ENCODE results near the gene SLC18B1. TPM values are rescaled to one million over a fixed set of nuclear protein-coding genes. Genes with fewer than 3 reads are reported as not detected.

SLC18B1 gene
- total and polyA plus RNA-seq, 2 of the 13 experiments (the other 11 are each of a cell fraction or from before 2014, with no cell fraction given): 11.4 to 13.8 TPM

DNA sequence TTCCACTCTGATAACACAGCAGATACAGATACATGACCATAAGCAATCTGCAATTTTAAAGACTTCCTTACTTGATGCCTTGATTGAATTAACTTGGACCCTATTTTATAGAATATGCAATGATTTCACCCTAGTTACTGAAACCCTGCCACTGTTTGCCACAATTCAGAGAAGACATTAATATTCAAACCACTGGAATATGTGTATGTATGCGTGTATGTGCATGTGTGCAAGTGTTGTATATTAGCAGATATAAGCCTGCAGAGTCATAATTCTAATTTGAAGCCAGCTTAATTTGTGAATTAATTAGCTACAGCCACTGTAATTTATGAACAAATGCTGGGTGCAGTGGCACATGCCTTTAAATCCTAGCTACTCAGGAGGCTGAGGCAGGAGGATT is 50.0 kb downstream of the SLC18B1 start:
- TF ChIP-seq RORA (CRISPR knock-in tag; IDR thresholded peaks at IDR 0.05) (no peak), ZNF878 (CRISPR knock-in tag; IDR thresholded peaks at IDR 0.05) (no peak), TRIM24 (CRISPR knock-in tag; IDR thresholded peaks at IDR 0.05) (no peak), ZNF781 (CRISPR knock-in tag; IDR thresholded peaks at IDR 0.05; ENCODE audit: borderline replicate concordance, not compliant biosample characterization) (no peak), PAX8 (CRISPR knock-in tag; IDR thresholded peaks at IDR 0.05; ENCODE audit: borderline replicate concordance) (no peak)
- TF ChIP-seq, protein P1, sequence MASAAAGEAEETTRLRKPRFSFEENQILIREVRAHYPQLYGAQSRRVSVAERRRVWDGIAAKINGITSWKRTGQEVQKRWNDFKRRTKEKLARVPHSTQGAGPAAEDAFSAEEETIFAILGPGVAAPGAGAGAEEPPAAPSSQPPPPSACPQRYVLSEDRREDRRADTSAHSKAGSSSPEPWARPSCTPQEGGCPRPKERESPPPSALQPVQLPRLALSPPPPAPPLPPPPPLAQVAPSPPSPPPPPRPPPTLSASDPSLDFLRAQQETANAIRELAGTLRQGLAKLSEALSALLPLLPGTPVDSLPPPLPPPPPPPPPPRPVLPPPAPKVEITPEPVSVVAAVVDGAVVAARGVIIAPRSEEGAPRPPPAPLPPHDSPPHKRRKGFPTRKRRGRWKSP (CRISPR knock-in tag; IDR thresholded peaks at IDR 0.05): no peak
- TF ChIP-seq, protein P2, sequence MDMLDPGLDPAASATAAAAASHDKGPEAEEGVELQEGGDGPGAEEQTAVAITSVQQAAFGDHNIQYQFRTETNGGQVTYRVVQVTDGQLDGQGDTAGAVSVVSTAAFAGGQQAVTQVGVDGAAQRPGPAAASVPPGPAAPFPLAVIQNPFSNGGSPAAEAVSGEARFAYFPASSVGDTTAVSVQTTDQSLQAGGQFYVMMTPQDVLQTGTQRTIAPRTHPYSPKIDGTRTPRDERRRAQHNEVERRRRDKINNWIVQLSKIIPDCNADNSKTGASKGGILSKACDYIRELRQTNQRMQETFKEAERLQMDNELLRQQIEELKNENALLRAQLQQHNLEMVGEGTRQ (IDR thresholded peaks at IDR 0.05; ENCODE audit: low read depth, low read length): no peak
- TF ChIP-seq, protein P2 (CRISPR knock-in tag; IDR thresholded peaks at IDR 0.05; ENCODE audit: borderline replicate concordance): no peak
- CTCF ChIA-PET (ENCODE audit: low intra/inter-chr PET ratio, low total read pairs): no interaction called here
- no peaks in the 10 kb centered on the region for H3K36me3 ChIP-seq (replicated peaks in 1 of 2; ENCODE audit: control insufficient read depth in 1 of 2, insufficient read depth in 2 of 2, low read length in 2 of 2)
- no peaks in the 10 kb centered on the region for H4K20me1 ChIP-seq (ENCODE audit: insufficient read depth, low read length)
- intact Hi-C loops (cut with micrococcal nuclease; ENCODE audit: unreplicated experiment): no loop called here
- no peak overlapping the region for H3K27ac ChIP-seq (ENCODE audit: extremely low read length, insufficient read depth, low read length)
- ATAC-seq (no peak), FAIRE-seq (no peak), DNase-seq (ENCODE audit: low spot score) (no peak)
- H3K27me3 ChIP-seq (ENCODE audit: control insufficient read depth in 1 of 2, insufficient read depth in 2 of 2, low read length in 2 of 2): no peaks in the 10 kb centered on the region
- no peaks in the 10 kb centered on the region for H3K9me3 ChIP-seq (ENCODE audit: low read length)
- no peak overlapping the region for H3K4me2 ChIP-seq (ENCODE audit: low read depth, low read length)
- H3K4me3 ChIP-seq (replicated peaks in 1 of 3; ENCODE audit: insufficient read depth in 1 of 3, low read depth in 2 of 3, low read length in 3 of 3): no peak overlapping the region
- no peak overlapping the region for H2AFZ ChIP-seq (ENCODE audit: low read length)
- H3K79me2 ChIP-seq (ENCODE audit: insufficient read depth, low read length): no peaks in the 10 kb centered on the region
- H3K9ac ChIP-seq (ENCODE audit: insufficient read depth, low read depth, low read length): no peak overlapping the region
- in situ Hi-C loops (cut with HindIII; ENCODE audit: extremely low pct_ligation_motif_present, low pct_unique_long_range_greater_than_20kb): no loop called here
- H3K4me1 ChIP-seq (ENCODE audit: insufficient read depth, low read length): no peaks in the 10 kb centered on the region; the same call in 1 of the 2 replicates
- POLR2A ChIA-PET: interaction anchor here (0.7 to 1.2 kb wide), 3 partner anchors 12 to 66 kb away, joined by 3 to 6 read pairs (median 4); partner anchors contain the start of gene RPS12
- WGBS (ENCODE audit: low lambda C conversion rate): 73% methylated on average over 1 of the region's 1 CpG
- no TSS peak for BruUV-seq (replicated peaks)

Data from HepG2 (cell line).